ENCODE results near the gene FBLN7. TPM values are rescaled to one million over a fixed set of nuclear protein-coding genes. Genes with fewer than 3 reads are reported as not detected.

FBLN7 gene
- total RNA-seq (2021; fragmentation: NEBNext Ultra II Directional; extraction: Animal tissue kit (Norgen Biotek cat#: 25700)): 0.30 and 0.82 TPM in 2 replicates
- 0.77 and 0.88 TPM in 2 replicates for polyA plus RNA-seq (2011; rRNA removed)
- polyA plus RNA-seq (2011; cell fraction: cytosol; rRNA removed): 0.52 TPM
- 1.3 TPM for polyA plus RNA-seq (2011; cell fraction: nucleus; rRNA removed)
- polyA plus RNA-seq (2012, experiment 1 of 2): 0.84 to 1.9 TPM (median 1.0 TPM) in 4 replicates
- 0.79 TPM for polyA plus RNA-seq (2012, experiment 2 of 2)
- polyA plus RNA-seq (2013, experiment 1 of 2): 0.28 TPM
- 0.22 TPM for polyA plus RNA-seq (2013, experiment 2 of 2)
- 0.25 and 0.59 TPM in 2 replicates for polyA minus RNA-seq (2011; rRNA and poly(A)+ RNA removed)
- polyA minus RNA-seq (2011; cell fraction: cytosol; rRNA and poly(A)+ RNA removed): not detected
- 0.20 TPM for polyA minus RNA-seq (2011; cell fraction: nucleus; rRNA and poly(A)+ RNA removed)
- long read RNA-seq, experiment 1: 0 reads
- long read RNA-seq, experiment 2: 0 reads

GRCh38 chr2:112138159-112139032 is at the start of gene FBLN7:
Gene FBLN7 (plus strand): TSS chr2:112138385. CDS start chr2:112138656, 271 bp downstream.
- FAIRE-seq: no peak
- Histone ChIP-seq H3K36me3 (ENCODE audit: control insufficient read depth in 2 of 4, insufficient read depth in 4 of 4, low read length in 3 of 4) (no peaks in the 10 kb centered on the region), H4K91ac (replicated peaks; ENCODE audit: insufficient read length, low read length) (no peak within 1 kb of the TSS), H2BK20ac (ENCODE audit: low read length) (no peak within 1 kb of the TSS), H4K5ac (ENCODE audit: insufficient read length, low read depth, low read length) (no peak within 1 kb of the TSS), H3K23me2 (ENCODE audit: low read depth, low read length) (peaks cover 10% of the 10 kb centered on the region; the same call in 1 of the 2 replicates), H3K27me3 (replicated peaks in 1 of 4; ENCODE audit: control insufficient read depth in 3 of 4, extremely low read depth in 1 of 4, insufficient read depth in 3 of 4, low read length in 3 of 4) (peaks cover 29 to 65% (median 48%) of the 10 kb centered on the region in 4 experiments), H3K4me2 (ENCODE audit: insufficient read depth in 1 of 2, low read depth in 2 of 2, low read length in 2 of 2) (peak within 1 kb of the TSS; percentile 85 to 93), H2AFZ (ENCODE audit: low read length) (peak within 1 kb of the TSS; percentile 71), H3K27ac (ENCODE audit: low read depth, low read length) (no peak within 1 kb of the TSS), H2BK12ac (ENCODE audit: low read depth, low read length) (no peak within 1 kb of the TSS; the same call in 1 of the 2 replicates), H3K79me2 (ENCODE audit: control insufficient read depth in 1 of 2, insufficient read depth in 2 of 2, low read length in 2 of 2) (no peaks in the 10 kb centered on the region), H2BK120ac (replicated peaks; ENCODE audit: low read depth, low read length) (no peak within 1 kb of the TSS), H3K14ac (ENCODE audit: insufficient read length) (no peak within 1 kb of the TSS), H3K18ac (ENCODE audit: extremely low read depth, low read length) (no peak within 1 kb of the TSS; the same call in 1 of the 2 replicates), H2AK5ac (ENCODE audit: low read depth, low read length) (no peak within 1 kb of the TSS), H3K4ac (replicated peaks; ENCODE audit: insufficient read length, low read depth, low read length) (no peak within 1 kb of the TSS), H3K4me1 (replicated peaks in 1 of 4; ENCODE audit: control insufficient read depth in 3 of 4, insufficient read depth in 4 of 4, low read length in 3 of 4) (peaks cover 0 to 6% (median 6%) of the 10 kb centered on the region in 4 experiments; a peak in 4 of 7 replicates), H2BK15ac (ENCODE audit: low read length) (no peak within 1 kb of the TSS), H3K79me1 (ENCODE audit: low read depth, low read length) (no peaks in the 10 kb centered on the region), H3K23ac (ENCODE audit: insufficient read length) (no peak within 1 kb of the TSS), H3K9me3 (ENCODE audit: insufficient read depth in 2 of 2, low read depth in 1 of 2, low read length in 1 of 2) (no peaks in the 10 kb centered on the region), H4K20me1 (replicated peaks in 1 of 2; ENCODE audit: control insufficient read depth in 1 of 2, insufficient read depth in 2 of 2, low read length in 2 of 2) (peaks cover 0 to 2% of the 10 kb centered on the region in 2 experiments), H4K8ac (ENCODE audit: extremely low read depth, insufficient read depth, low read length) (peak within 1 kb of the TSS; percentile 45; the same call in 1 of the 2 replicates), H3K56ac (replicated peaks; ENCODE audit: insufficient read length, low read depth, low read length) (no peak within 1 kb of the TSS), H3K9ac (replicated peaks in 1 of 4; ENCODE audit: extremely low read depth in 1 of 4, low read depth in 3 of 4, low read length in 3 of 4) (no peak within 1 kb of the TSS), H3K4me3 (ENCODE audit: extremely low read depth in 1 of 4, insufficient read depth in 2 of 4, low read depth in 3 of 4, low read length in 4 of 4) (peak within 1 kb of the TSS; percentile 40 to 80 (median 64)), H2BK5ac (ENCODE audit: low read depth, low read length) (no peak within 1 kb of the TSS)
- no peak for TF ChIP-seq USF2 (IDR thresholded peaks at IDR 0.05; ENCODE audit: low read length)
- TF ChIP-seq KDM4A (IDR thresholded peaks at IDR 0.05; ENCODE audit: low read depth, low read length, severe bottlenecking): peak; percentile 49
- POLR2A ChIA-PET (ENCODE audit: partially characterized antibody): interaction anchor here (0.6 to 1.7 kb wide), 3 partner anchors 10 to 117 kb away, joined by 3 read pairs; partner anchors contain the start of gene ZC3H8
- WGBS, 2 experiments (ENCODE audit: extremely low coverage in 1 of 2, insufficient coverage in 1 of 2, insufficient read length in 1 of 2, insufficient replicate concordance in 2 of 2, low coverage in 1 of 2, low lambda C conversion rate in 2 of 2, missing lambda C conversion rate in 1 of 2): 0% methylated on average over 22 of the region's 84 CpGs; no CpG with 5 or more reads in 1 of the 2 experiments
- DNase-seq (ENCODE audit: low read depth in 1 of 2, low spot score in 2 of 2): no peak
- CTCF ChIA-PET (ENCODE audit: partially characterized antibody): interaction anchor here (0.7 to 2.5 kb wide), 5 partner anchors 10 to 939 kb away, joined by 3 to 12 read pairs (median 4); no protein-coding TSS in a partner anchor

Data from H1 (cell line).